GM10248 (cell line): Measurements from ENCODE around the gene NAP1L4.

ENCODE experiments used
- CTCF ChIA-PET: fragments of 300-600 bp; sonication (Branson Sonifier 250); formaldehyde crosslinking; extraction: SDS; loops from one replicate; lab custom pipeline; 2021; ENCODE audit warnings: antibody characterized with exemption; lab: Yijun Ruan, JAX
- POLR2A ChIA-PET: fragments of 350-650 bp; sonication (Branson Sonifier 250); formaldehyde crosslinking; extraction: SDS; loops from one replicate; lab custom pipeline; 2020; ENCODE audit warnings: antibody characterized with exemption; lab: Yijun Ruan, JAX
- DNase-seq: peaks from one replicate; pipeline ENCODE4 v3.0.0; 2012; ENCODE audit errors: extremely low spot score
- CTCF ChIP-seq: IDR thresholded peaks from 2 replicates; pipeline ENCODE4 v1.5.1; 2012; ENCODE audit warnings: mild to moderate bottlenecking, low read depth; ENCODE audit errors: extremely low read depth, missing control alignments, control extremely low read depth

NAP1L4 gene

GRCh38 chr11:2901196-2901796, 90.8 kb downstream of the NAP1L4 start:
- TF ChIP-seq CTCF = no peak
- CTCF ChIA-PET = interaction anchor here (1.1 to 6.7 kb wide), 3 partner anchors 10 to 370 kb away, joined by 4 to 60 read pairs (median 6); no protein-coding TSS in a partner anchor
- no peak for DNase-seq
- POLR2A ChIA-PET = interaction anchor here (0.6 to 0.8 kb wide), 2 partner anchors 179 to 798 kb away, joined by 3 read pairs; no protein-coding TSS in a partner anchor

GRCh38 chr11:2899080-2899783, 92.9 kb downstream of the NAP1L4 start:
- no peak for DNase-seq
- TF ChIP-seq CTCF = no peak
- POLR2A ChIA-PET = no interaction called here
- CTCF ChIA-PET = interaction anchor here (0.7 to 6.7 kb wide), 5 partner anchors 8 to 368 kb away, joined by 3 to 60 read pairs (median 10); no protein-coding TSS in a partner anchor

GRCh38 chr11:2898366-2899079, 93.6 kb downstream of the NAP1L4 start:
- no peak for TF ChIP-seq CTCF
- no peak for DNase-seq
- CTCF ChIA-PET = interaction anchor here (0.6 to 1.9 kb wide), 5 partner anchors 9 to 367 kb away, joined by 3 to 15 read pairs (median 5); no protein-coding TSS in a partner anchor
- POLR2A ChIA-PET = no interaction called here

- POLR2A ChIA-PET = no interaction called here
- no peak for TF ChIP-seq CTCF
- DNase-seq = no peak
- CTCF ChIA-PET = interaction anchor here (2.0 to 21.2 kb wide), 2 partner anchors 10 to 365 kb away, joined by 9 to 528 read pairs; no protein-coding TSS in a partner anchor
Measured at GRCh38 chr11:2897048-2897447, 95.1 kb downstream of the NAP1L4 start.

GRCh38 chr11:2896047-2896446, 96.1 kb downstream of the NAP1L4 start:
- TF ChIP-seq CTCF = no peak
- CTCF ChIA-PET = interaction anchor here (1.1 to 21.2 kb wide), 3 partner anchors 9 to 364 kb away, joined by 3 to 528 read pairs (median 9); no protein-coding TSS in a partner anchor
- POLR2A ChIA-PET = no interaction called here
- no peak for DNase-seq
